ENCODE measurements around the gene LGSN.

Gene LGSN

GRCh38 chr6:63317641-63318040 is 2.1 kb downstream of the LGSN start:
- no peak for TF ChIP-seq Cebpa-rat (IDR thresholded peaks at IDR 0.05)
- Histone ChIP-seq H3K4me1 (no peaks in the 10 kb centered on the region), H3K9me3 (replicated peaks in 1 of 11) (no peaks in the 10 kb centered on the region), H3K27me3 (no peaks in the 10 kb centered on the region), H3K27ac (no peak overlapping the region), H3K36me3 (no peaks in the 10 kb centered on the region), H4K20me1 (no peaks in the 10 kb centered on the region), H3K4me3 (no peak overlapping the region), H3K9ac (no peak overlapping the region), H3K4me2 (no peak overlapping the region)

GRCh38 chr6:63316113-63316512 is 3.7 kb downstream of the LGSN start:
- H3K36me3 ChIP-seq, result no peaks in the 10 kb centered on the region
- H3K4me3 ChIP-seq, result no peak overlapping the region
- H3K9me3 ChIP-seq (replicated peaks in 1 of 11), result no peaks in the 10 kb centered on the region
- no peaks in the 10 kb centered on the region for H3K27me3 ChIP-seq
- no peaks in the 10 kb centered on the region for H3K4me1 ChIP-seq
- H3K27ac ChIP-seq, result no peak overlapping the region
- H4K20me1 ChIP-seq, result no peaks in the 10 kb centered on the region
- TF ChIP-seq Cebpa-rat (IDR thresholded peaks at IDR 0.05), result no peak
- no peak overlapping the region for H3K9ac ChIP-seq
- H3K4me2 ChIP-seq, result no peak overlapping the region

GRCh38 chr6:63313111-63313510 is 6.7 kb downstream of the LGSN start:
- Histone ChIP-seq H3K36me3 (no peaks in the 10 kb centered on the region), H3K4me3 (no peak overlapping the region), H4K20me1 (no peaks in the 10 kb centered on the region), H3K4me2 (no peak overlapping the region), H3K9ac (no peak overlapping the region), H3K9me3 (replicated peaks in 1 of 11) (no peaks in the 10 kb centered on the region), H3K27ac (no peak overlapping the region), H3K27me3 (no peaks in the 10 kb centered on the region), H3K4me1 (no peaks in the 10 kb centered on the region)
- no peak for TF ChIP-seq Cebpa-rat (IDR thresholded peaks at IDR 0.05)

GRCh38 chr6:63307581-63308246 is 12.1 kb downstream of the LGSN start:
- no peak for TF ChIP-seq Cebpa-rat (IDR thresholded peaks at IDR 0.05)

GRCh38 chr6:63306420-63306819 is 13.4 kb downstream of the LGSN start:
- Histone ChIP-seq H3K4me1 (no peaks in the 10 kb centered on the region), H3K27ac (no peak overlapping the region), H3K9ac (no peak overlapping the region), H3K27me3 (no peaks in the 10 kb centered on the region), H3K36me3 (no peaks in the 10 kb centered on the region), H3K9me3 (replicated peaks in 1 of 11) (no peaks in the 10 kb centered on the region), H3K4me3 (no peak overlapping the region), H3K4me2 (no peak overlapping the region), H4K20me1 (no peaks in the 10 kb centered on the region)
- no peak for TF ChIP-seq Cebpa-rat (IDR thresholded peaks at IDR 0.05)

More at GRCh38 chr6:63307581-63308246, 12.1 kb downstream of the LGSN start:
- no peaks in the 10 kb centered on the region for H3K4me1 ChIP-seq
- no peaks in the 10 kb centered on the region for H3K36me3 ChIP-seq
- H3K27ac ChIP-seq, result no peak overlapping the region
- H3K4me2 ChIP-seq, result no peak overlapping the region
- no peak overlapping the region for H3K4me3 ChIP-seq
- H4K20me1 ChIP-seq, result no peaks in the 10 kb centered on the region
- no peaks in the 10 kb centered on the region for H3K27me3 ChIP-seq
- no peaks in the 10 kb centered on the region for H3K9me3 ChIP-seq (replicated peaks in 1 of 11)
- no peak overlapping the region for H3K9ac ChIP-seq

- TF ChIP-seq Cebpa-rat (IDR thresholded peaks at IDR 0.05), result no peak
- Histone ChIP-seq H3K27me3 (no peaks in the 10 kb centered on the region), H3K4me1 (no peaks in the 10 kb centered on the region), H4K20me1 (no peaks in the 10 kb centered on the region), H3K27ac (no peak overlapping the region), H3K9ac (no peak overlapping the region), H3K9me3 (replicated peaks in 1 of 11) (peaks cover 0 to 1% (median 0%) of the 10 kb centered on the region in 11 experiments; a peak in 1 of 22 replicates), H3K36me3 (no peaks in the 10 kb centered on the region), H3K4me3 (no peak overlapping the region), H3K4me2 (no peak overlapping the region)
Measured at GRCh38 chr6:63305277-63305676, 14.5 kb downstream of the LGSN start.

- no peak for TF ChIP-seq Cebpa-rat (IDR thresholded peaks at IDR 0.05)
Measured at GRCh38 chr6:63303476-63303875, 16.3 kb downstream of the LGSN start.

GRCh38 chr6:63299667-63300066 is 20.1 kb downstream of the LGSN start:
- H3K36me3 ChIP-seq, result no peaks in the 10 kb centered on the region
- H4K20me1 ChIP-seq, result no peaks in the 10 kb centered on the region
- no peaks in the 10 kb centered on the region for H3K4me1 ChIP-seq
- no peak overlapping the region for H3K9ac ChIP-seq
- H3K9me3 ChIP-seq (replicated peaks in 1 of 11), result peaks cover 0 to 10% (median 0%) of the 10 kb centered on the region in 11 experiments; a peak in 3 of 22 replicates
- no peaks in the 10 kb centered on the region for H3K27me3 ChIP-seq
- no peak overlapping the region for H3K27ac ChIP-seq
- TF ChIP-seq Cebpa-rat (IDR thresholded peaks at IDR 0.05), result no peak
- H3K4me2 ChIP-seq, result no peak overlapping the region
- H3K4me3 ChIP-seq, result no peak overlapping the region

More at GRCh38 chr6:63303476-63303875, 16.3 kb downstream of the LGSN start:
- no peaks in the 10 kb centered on the region for H3K4me1 ChIP-seq
- H3K36me3 ChIP-seq, result no peaks in the 10 kb centered on the region
- no peak overlapping the region for H3K27ac ChIP-seq
- H3K9me3 ChIP-seq (replicated peaks in 1 of 11), result peaks cover 0 to 10% (median 0%) of the 10 kb centered on the region in 11 experiments; a peak in 3 of 22 replicates
- no peaks in the 10 kb centered on the region for H4K20me1 ChIP-seq
- H3K4me2 ChIP-seq, result no peak overlapping the region
- H3K27me3 ChIP-seq, result no peaks in the 10 kb centered on the region
- no peak overlapping the region for H3K4me3 ChIP-seq
- H3K9ac ChIP-seq, result no peak overlapping the region

- no peak overlapping the region for H3K4me3 ChIP-seq
- no peaks in the 10 kb centered on the region for H4K20me1 ChIP-seq
- no peaks in the 10 kb centered on the region for H3K27me3 ChIP-seq
- H3K4me2 ChIP-seq, result no peak overlapping the region
- no peak overlapping the region for H3K27ac ChIP-seq
- no peaks in the 10 kb centered on the region for H3K36me3 ChIP-seq
- H3K9me3 ChIP-seq (replicated peaks in 1 of 11), result peaks cover 0 to 10% (median 0%) of the 10 kb centered on the region in 11 experiments; a peak in 3 of 22 replicates
- H3K9ac ChIP-seq, result no peak overlapping the region
- H3K4me1 ChIP-seq, result no peaks in the 10 kb centered on the region
- TF ChIP-seq Cebpa-rat (IDR thresholded peaks at IDR 0.05), result no peak
Measured at GRCh38 chr6:63295553-63296194, 24.1 kb downstream of the LGSN start.

- Histone ChIP-seq H3K4me1 (no peaks in the 10 kb centered on the region), H3K9ac (no peak overlapping the region), H3K4me2 (no peak overlapping the region), H3K36me3 (no peaks in the 10 kb centered on the region), H3K27ac (no peak overlapping the region), H4K20me1 (no peaks in the 10 kb centered on the region), H3K4me3 (no peak overlapping the region), H3K27me3 (no peaks in the 10 kb centered on the region), H3K9me3 (replicated peaks in 1 of 11) (no peaks in the 10 kb centered on the region)
- TF ChIP-seq Cebpa-rat (IDR thresholded peaks at IDR 0.05), result no peak
Measured at GRCh38 chr6:63290492-63291058, 29.2 kb downstream of the LGSN start.

Data from BLaER1 treated with 17β-estradiol and CSF1 and Interleukin-3, amounts not matched to agents 10 nM and 100 nM (cell line).